NCI-H1092 treated with DMSO at 0.1 percent for 48 hours (cell line): ENCODE results near the gene TTC39B.

Source experiments
- DNase-seq: peaks from one replicate; lab custom pipeline; 2025; lab: John Stamatoyannopoulos, UW

The TTC39B gene

DNA sequence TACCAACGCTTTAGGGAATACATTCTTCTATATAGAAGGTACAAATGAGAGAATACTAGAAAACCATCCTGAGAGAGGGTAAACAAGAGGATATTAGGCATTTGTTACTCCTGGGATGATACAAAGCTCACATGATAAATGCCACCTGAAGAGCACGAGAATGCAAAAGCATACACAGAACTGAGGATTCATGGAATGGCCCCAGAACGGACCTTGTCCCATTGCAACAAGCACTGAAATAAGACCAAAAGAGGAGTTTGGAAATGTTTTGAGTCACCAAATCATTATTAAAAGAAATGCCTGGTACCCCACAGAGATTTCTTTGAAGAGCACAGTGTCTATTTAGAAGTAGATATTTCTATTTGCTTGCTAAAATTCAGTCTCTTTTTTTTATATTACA, 173.5 kb downstream of the TTC39B start:
- DNase-seq: no peak

- no peak for DNase-seq
Observed at GRCh38 chr9:15132091-15132490, 174.9 kb downstream of the TTC39B start.

- no peak for DNase-seq
Observed at GRCh38 chr9:15131094-15131493, 175.9 kb downstream of the TTC39B start.

DNA sequence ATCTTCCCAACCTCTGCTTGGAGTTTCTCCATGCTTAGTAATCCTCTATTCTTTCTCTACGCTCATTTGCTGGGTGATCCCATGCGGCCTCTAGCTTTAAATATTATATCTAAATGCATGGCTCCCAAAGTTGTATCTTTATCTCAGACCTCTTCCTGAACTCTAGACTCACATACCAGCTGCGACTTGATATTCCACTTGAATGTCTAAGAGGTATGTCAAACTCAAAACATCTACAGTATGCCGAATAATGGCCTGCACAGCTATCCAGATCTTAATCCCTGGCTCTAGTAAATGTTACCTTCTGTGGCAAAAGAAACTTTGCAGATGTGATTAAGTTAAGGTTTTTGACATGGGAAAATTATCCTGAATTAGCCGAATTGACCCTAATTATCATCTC, 179.2 kb downstream of the TTC39B start:
- no peak for DNase-seq

GRCh38 chr9:15121630-15122029, 185.4 kb downstream of the TTC39B start:
- DNase-seq: no peak

GRCh38 chr9:15116130-15116580, 190.9 kb downstream of the TTC39B start:
- DNase-seq: no peak

DNA sequence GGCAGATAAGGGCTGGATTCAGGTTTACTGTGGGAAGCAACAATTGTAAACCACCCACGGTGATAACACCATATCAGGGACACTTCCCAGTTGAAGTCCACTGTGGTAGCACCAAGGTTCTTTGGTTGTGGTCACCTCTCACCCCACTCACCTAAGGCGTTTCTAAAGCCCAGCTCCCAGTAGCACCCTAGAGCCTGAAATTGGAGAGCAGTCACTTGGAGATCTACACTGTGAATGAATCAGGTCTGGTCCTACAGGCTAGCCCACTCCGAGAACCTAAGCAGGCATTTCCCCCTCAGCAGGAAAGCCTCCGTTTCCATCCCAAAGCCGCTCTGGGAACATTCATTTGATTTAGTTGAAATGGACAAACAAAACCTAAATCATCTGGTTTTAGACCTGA, 191.3 kb downstream of the TTC39B start:
- DNase-seq: no peak

GRCh38 chr9:15115041-15115440, 192.0 kb downstream of the TTC39B start:
- DNase-seq: no peak
